Vagina (tissue), 2 donors: ENCODE data around the gene RTRAF. TPM values are rescaled to one million over a fixed set of nuclear protein-coding genes. Genes with fewer than 3 reads are reported as not detected.

Experiments used
- DNase-seq, 2 donors: peaks; one replicate each; pipeline ENCODE4 v3.0.0-alpha.2; 2017; ENCODE audit errors: extremely low spot score in 2 of 2
- H3K27ac ChIP-seq: fragments of 200-600 bp; sonication (generic); one replicate; pipeline ENCODE4 v1.5.1; 2019
- H3K27me3 ChIP-seq: fragments of 200-600 bp; sonication (generic); one replicate; pipeline ENCODE4 v1.5.1; 2019
- H3K36me3 ChIP-seq, 2 donors: fragments of 200-600 bp; sonication (generic); one replicate each; pipeline ENCODE4 v1.5.1; 2017 to 2019
- H3K4me1 ChIP-seq: fragments of 200-600 bp; sonication (generic); one replicate; pipeline ENCODE4 v1.5.1; 2019
- H3K4me3 ChIP-seq, 2 donors: fragments of 200-600 bp; sonication (generic); 1 replicate in 1 of 2; 2 replicates in 1 of 2; pipeline ENCODE4 v1.5.1; 2016 to 2019
- H3K9me3 ChIP-seq: fragments of 200-600 bp; sonication (generic); one replicate; pipeline ENCODE4 v1.5.1; 2019
- CTCF ChIP-seq, 3 experiments: fragments of 450-650 bp in 2 of 3; fragments of 200-600 bp in 1 of 3; sonication (generic) in 1 of 3; IDR thresholded peaks; one replicate each; pipeline ENCODE4 v1.5.1; 2017 to 2019; ENCODE audit warnings: antibody characterized with exemption in 3 of 3, mild to moderate bottlenecking in 2 of 3, moderate library complexity in 2 of 3
- POLR2A ChIP-seq, 2 donors: fragments of 450-650 bp; IDR thresholded peaks; one replicate each; pipeline ENCODE4 v1.6.1; 2017; ENCODE audit warnings: antibody characterized with exemption in 2 of 2, mild to moderate bottlenecking in 2 of 2, moderate library complexity in 2 of 2
- POLR2AphosphoS5 ChIP-seq, 2 donors: sonication (generic); formaldehyde crosslinking; IDR thresholded peaks; one replicate each; pipeline ENCODE4 v1.9.0; 2017; ENCODE audit warnings: antibody characterized with exemption in 2 of 2, mild to moderate bottlenecking in 2 of 2, low read depth in 1 of 2; ENCODE audit not compliant: insufficient read depth in 1 of 2
- intact Hi-C: fragments of 100-400 bp; cut with DNase I; formaldehyde crosslinking; loops from one replicate; pipeline ENCODE4 v1.15.1; 2023
- total RNA-seq: library from RNA; depleted of rRNA; stranded (reverse); fragments of >200 nt; gene quantifications from one replicate; pipeline ENCODE4 v1.2.3, GENCODE V29; 2016

Gene RTRAF
- total RNA-seq, 1 donor from 2014 or later = 35.4 TPM

GRCh38 chr14:52015411-52016030 is 26.2 kb downstream of the RTRAF start:
- TF ChIP-seq POLR2AphosphoS5 (IDR thresholded peaks at IDR 0.05; ENCODE audit: insufficient read depth in 1 of 2, low read depth in 1 of 2) (no peak), CTCF (IDR thresholded peaks at IDR 0.05) (no peak), POLR2A (IDR thresholded peaks at IDR 0.05) (no peak)
- H3K36me3 ChIP-seq = peaks cover 0 to 13% of the 10 kb centered on the region in 2 donors
- no peak overlapping the region for H3K4me3 ChIP-seq
- H3K27ac ChIP-seq = no peak overlapping the region
- H3K27me3 ChIP-seq = no peaks in the 10 kb centered on the region
- intact Hi-C loops = no loop called here
- no peak for DNase-seq
- H3K4me1 ChIP-seq = peaks cover 13% of the 10 kb centered on the region
- H3K9me3 ChIP-seq = no peaks in the 10 kb centered on the region

GRCh38 chr14:52018252-52018651 is 28.9 kb downstream of the RTRAF start:
- intact Hi-C loops = no loop called here
- no peak overlapping the region for H3K4me3 ChIP-seq
- H3K4me1 ChIP-seq = peaks cover 13% of the 10 kb centered on the region
- no peaks in the 10 kb centered on the region for H3K27me3 ChIP-seq
- H3K27ac ChIP-seq = no peak overlapping the region
- H3K9me3 ChIP-seq = no peaks in the 10 kb centered on the region
- no peak for TF ChIP-seq CTCF (IDR thresholded peaks at IDR 0.05)
- TF ChIP-seq POLR2A (IDR thresholded peaks at IDR 0.05) = no peak
- TF ChIP-seq POLR2AphosphoS5 (IDR thresholded peaks at IDR 0.05; ENCODE audit: insufficient read depth in 1 of 2, low read depth in 1 of 2) = no peak
- H3K36me3 ChIP-seq = no peaks in the 10 kb centered on the region
- DNase-seq = no peak

- H3K27ac ChIP-seq = no peak overlapping the region
- H3K4me1 ChIP-seq = peaks cover 12% of the 10 kb centered on the region
- H3K36me3 ChIP-seq = no peaks in the 10 kb centered on the region
- no peaks in the 10 kb centered on the region for H3K9me3 ChIP-seq
- TF ChIP-seq POLR2A (IDR thresholded peaks at IDR 0.05) (no peak), POLR2AphosphoS5 (IDR thresholded peaks at IDR 0.05; ENCODE audit: insufficient read depth in 1 of 2, low read depth in 1 of 2) (no peak)
- H3K4me3 ChIP-seq = no peak overlapping the region
- H3K27me3 ChIP-seq = no peaks in the 10 kb centered on the region
- DNase-seq = no peak
- intact Hi-C loops = no loop called here
Observed at GRCh38 chr14:52018970-52019369, 29.6 kb downstream of the RTRAF start.

GRCh38 chr14:52020161-52020714 is 30.9 kb downstream of the RTRAF start:
- intact Hi-C loops = no loop called here
- Histone ChIP-seq H3K4me1 (peaks cover 7% of the 10 kb centered on the region), H3K36me3 (no peaks in the 10 kb centered on the region), H3K4me3 (no peak overlapping the region), H3K27ac (no peak overlapping the region), H3K9me3 (no peaks in the 10 kb centered on the region), H3K27me3 (no peaks in the 10 kb centered on the region)
- DNase-seq = no peak
- no peak for TF ChIP-seq POLR2AphosphoS5 (IDR thresholded peaks at IDR 0.05; ENCODE audit: insufficient read depth in 1 of 2, low read depth in 1 of 2)
- TF ChIP-seq CTCF (IDR thresholded peaks at IDR 0.05) = no peak
- no peak for TF ChIP-seq POLR2A (IDR thresholded peaks at IDR 0.05)

- Histone ChIP-seq H3K27ac (no peak overlapping the region), H3K4me3 (no peak overlapping the region), H3K9me3 (no peaks in the 10 kb centered on the region), H3K27me3 (no peaks in the 10 kb centered on the region), H3K4me1 (peaks cover 7% of the 10 kb centered on the region), H3K36me3 (no peaks in the 10 kb centered on the region)
- intact Hi-C loops = no loop called here
- no peak for TF ChIP-seq POLR2A (IDR thresholded peaks at IDR 0.05)
- TF ChIP-seq POLR2AphosphoS5 (IDR thresholded peaks at IDR 0.05; ENCODE audit: insufficient read depth in 1 of 2, low read depth in 1 of 2) = no peak
- TF ChIP-seq CTCF (IDR thresholded peaks at IDR 0.05) = no peak
- no peak for DNase-seq
Observed at GRCh38 chr14:52020866-52021717, 31.7 kb downstream of the RTRAF start.
